K562 (cell line): ENCODE results near the gene TMEM217. TPM values are rescaled to one million over a fixed set of nuclear protein-coding genes. Genes with fewer than 3 reads are reported as not detected.

Source experiments
- BRF1 ChIP-seq: IDR thresholded peaks from 3 replicates; pipeline ENCODE4 v1.6.1; 2011; ENCODE audit warnings: borderline replicate concordance, mild to moderate bottlenecking; ENCODE audit not compliant: insufficient read length; ENCODE audit errors: extremely low read depth
- CREB3L1 ChIP-seq: fragments of 450-650 bp; IDR thresholded peaks from 2 replicates; pipeline ENCODE4 v1.6.1; 2014; ENCODE audit warnings: low read depth, mild to moderate bottlenecking, moderate library complexity, borderline replicate concordance
- DIDO1 ChIP-seq: fragments of 450-650 bp; IDR thresholded peaks from 2 replicates; pipeline ENCODE4 v1.6.1; 2016; ENCODE audit warnings: low read depth, missing biosample characterization, missing genetic modification characterization
- ELF1 ChIP-seq: fragments of 200-800 bp; sonication (Bioruptor generic); IDR thresholded peaks from 2 replicates; pipeline ENCODE4 v1.6.1; 2016; ENCODE audit warnings: missing genetic modification characterization, missing compliant biosample characterization
- FOXP1 ChIP-seq: sonication (generic); formaldehyde crosslinking; IDR thresholded peaks from 2 replicates; pipeline ENCODE4 v1.8.0; 2022; ENCODE audit warnings: mild to moderate bottlenecking, missing genetic modification reagents
- GTF2E2 ChIP-seq: fragments of 200-800 bp; sonication (Bioruptor generic); IDR thresholded peaks from 2 replicates; pipeline ENCODE4 v1.6.1; 2016; ENCODE audit warnings: missing genetic modification characterization, missing compliant biosample characterization
- MBD1 ChIP-seq: fragments of 250-450 bp; sonication (Bioruptor Pico); IDR thresholded peaks from 2 replicates; pipeline ENCODE4 v1.8.0; 2022; ENCODE audit warnings: inconsistent platforms
- MED1 ChIP-seq: sonication (generic); formaldehyde crosslinking; IDR thresholded peaks from 2 replicates; pipeline ENCODE4 v1.8.1; 2023; ENCODE audit warnings: missing genetic modification reagents, borderline replicate concordance
- MEF2D ChIP-seq: conservative IDR thresholded peaks from 2 replicates; pipeline ENCODE4 v1.6.1; 2016; ENCODE audit warnings: low read depth, missing genetic modification characterization, missing compliant biosample characterization
- MNT ChIP-seq, 2 experiments: fragments of 450-650 bp; conservative IDR thresholded peaks; 2 replicates each; pipeline ENCODE4 v1.6.1; 2017; ENCODE audit warnings: mild to moderate bottlenecking in 2 of 2, moderate library complexity in 2 of 2
- MYNN ChIP-seq, 2 experiments: sonication (generic); formaldehyde crosslinking in 1 of 2; IDR thresholded peaks; 2 replicates each; pipeline versions ENCODE4 v1.5.0 to v1.6.1; 2016 to 2020; ENCODE audit warnings: antibody characterized with exemption in 1 of 2, missing genetic modification reagents in 1 of 2
- PTBP1 ChIP-seq: fragments of 200-400 bp; formaldehyde crosslinking; IDR thresholded peaks from 2 replicates; pipeline ENCODE4 v1.6.1; 2017; ENCODE audit warnings: low read depth, low read length
- SPI1 ChIP-seq: IDR thresholded peaks from 2 replicates; pipeline ENCODE4 v1.6.1; 2011; ENCODE audit warnings: low read depth, low read length, control low read depth, borderline replicate concordance
- TBP ChIP-seq: optimal IDR thresholded peaks from 2 replicates; pipeline ENCODE3; 2011; ENCODE audit warnings: low read depth, low read length, improper control_type of control experiment
- TRIM25 ChIP-seq: fragments of 450-650 bp; IDR thresholded peaks from 2 replicates; pipeline ENCODE4 v1.7.0; 2016; ENCODE audit warnings: borderline replicate concordance
- TSC22D4 ChIP-seq: fragments of 450-650 bp; IDR thresholded peaks from 2 replicates; pipeline ENCODE4 v1.6.1; 2016; ENCODE audit warnings: missing genetic modification characterization, missing biosample characterization, control low read depth
- USF1 ChIP-seq: sonication (generic); formaldehyde crosslinking; IDR thresholded peaks from 2 replicates; pipeline ENCODE4 v1.9.0; 2022; ENCODE audit warnings: mild to moderate bottlenecking, missing genetic modification reagents
- ZNF41 ChIP-seq: fragments of 250-450 bp; sonication (Bioruptor Pico); conservative IDR thresholded peaks from 2 replicates; pipeline ENCODE4 v1.4.0; 2020; ENCODE audit warnings: mild to moderate bottlenecking
- ZNF655 ChIP-seq: fragments of 250-450 bp; sonication (Bioruptor Pico); IDR thresholded peaks from 2 replicates; pipeline ENCODE4 v1.5.0; 2021
- polyA plus RNA-seq, 8 experiments: library from polyadenylated mRNA; depleted of rRNA in 4 of 8; stranded (reverse) in 5 of 8; unstranded in 3 of 8; fragments of >200 nt; fragmentation: Nextera tagmentation in 2 of 8; fragmentation: Illumina TruSeq in 1 of 8; extraction: Ambion mirVana in 2 of 8; extraction: Trizol in 1 of 8; gene quantifications; 2 replicates each; pipeline versions ENCODE4 v1.2.1 to v1.2.3, GENCODE V29; 2011 to 2014; ENCODE audit warnings: inconsistent platforms in 1 of 8, missing spikeins in 1 of 8
- total RNA-seq, 7 experiments: library from RNA; depleted of rRNA in 6 of 7; stranded (reverse); fragments of >200 nt in 6 of 7; fragmentation: Illumina TruSeq in 2 of 7; extraction: Trizol in 2 of 7; gene quantifications; 2 replicates each; pipeline versions ENCODE4 v1.2.1 to v1.2.3, GENCODE V29; 2011 to 2021; ENCODE audit warnings: low replicate concordance in 1 of 7

TMEM217 gene
- total and polyA plus RNA-seq, 9 of the 15 experiments (the other 6 are each of a cell fraction or from before 2014, with no cell fraction given) = 1.3 to 8.0 (median 1.9) TPM

- TF ChIP-seq USF1 (CRISPR knock-in tag) = peak; percentile 88
- no peak for TF ChIP-seq DIDO1
- peak; percentile 68 for TF ChIP-seq ELF1 (tag)
- TF ChIP-seq MEF2D = peak; percentile 70
- TF ChIP-seq TSC22D4 (tag) = no peak
- no peak for TF ChIP-seq MBD1
- peak; percentile 54 for TF ChIP-seq SPI1
- TF ChIP-seq MNT (conservative IDR thresholded peaks at IDR 0.05) = no peak; a peak in 1 of 4 replicates
- TF ChIP-seq TRIM25 = no peak
- peak; percentile 68; the same call in 1 of the 2 replicates for TF ChIP-seq GTF2E2 (tag)
- TF ChIP-seq TBP = no peak
- TF ChIP-seq MYNN (IDR thresholded peaks at IDR 0.05) = peak; percentile 81; the same call in 1 of the 2 replicates
- TF ChIP-seq MYNN (CRISPR knock-in tag; IDR thresholded peaks at IDR 0.05) = no peak
- TF ChIP-seq ZNF655 (CRISPR knock-in tag) = no peak
- TF ChIP-seq FOXP1 = no peak
- no peak for TF ChIP-seq CREB3L1
- no peak for TF ChIP-seq MED1 (CRISPR knock-in tag)
- TF ChIP-seq PTBP1 = no peak
- no peak for TF ChIP-seq ZNF41 (CRISPR knock-in tag)
- TF ChIP-seq BRF1 = no peak
Measured at GRCh38 chr6:37242429-37243052, 15.4 kb downstream of the TMEM217 start (continued).
